Fibroblast of peridontal ligament (primary cell): Measurements from ENCODE around the gene HECTD4.
"Not testable (repeated sequence)": the region's sequence is repeated elsewhere in the genome, so short reads cannot be mapped to it uniquely, and the experiment has no call there.

Source experiments
- DNase-seq: peaks from one replicate; pipeline ENCODE4 v3.0.0-alpha.2; 2010; ENCODE audit errors: extremely low read depth

HECTD4 gene

GRCh38 chr12:112270673-112271072, 111.6 kb downstream of the HECTD4 start:
- peak; percentile 7 for DNase-seq

GRCh38 chr12:112266473-112266872, 115.8 kb downstream of the HECTD4 start:
- DNase-seq: no peak

GRCh38 chr12:112261559-112261958, 120.7 kb downstream of the HECTD4 start:
- DNase-seq: no peak

GRCh38 chr12:112258926-112259325, 123.3 kb downstream of the HECTD4 start:
- DNase-seq: no peak

GRCh38 chr12:112256780-112257179, 125.5 kb downstream of the HECTD4 start:
- DNase-seq: no peak

- peak; percentile 54 for DNase-seq
Observed at GRCh38 chr12:112252184-112252583, 130.0 kb downstream of the HECTD4 start.

GRCh38 chr12:112244902-112245301, 137.3 kb downstream of the HECTD4 start:
- not testable (repeated sequence) for DNase-seq

- DNase-seq: no peak
Observed at GRCh38 chr12:112243255-112244110, 138.7 kb downstream of the HECTD4 start.

- DNase-seq: no peak
Observed at GRCh38 chr12:112241176-112241575, 141.1 kb downstream of the HECTD4 start.

- no peak for DNase-seq
Observed at GRCh38 chr12:112239881-112240280, 142.3 kb downstream of the HECTD4 start.

- no peak for DNase-seq
Observed at GRCh38 chr12:112239020-112239419, 143.2 kb downstream of the HECTD4 start.

GRCh38 chr12:112238441-112238840, 143.8 kb downstream of the HECTD4 start:
- DNase-seq: no peak

- DNase-seq: no peak
Observed at GRCh38 chr12:112236786-112237185, 145.4 kb downstream of the HECTD4 start.

GRCh38 chr12:112236386-112236785, 145.8 kb downstream of the HECTD4 start:
- DNase-seq: no peak

GRCh38 chr12:112234303-112234702, 147.9 kb downstream of the HECTD4 start:
- DNase-seq: no peak

GRCh38 chr12:112233242-112233641, 149.0 kb downstream of the HECTD4 start:
- DNase-seq: no peak

GRCh38 chr12:112230136-112230535, 152.1 kb downstream of the HECTD4 start:
- no peak for DNase-seq

- DNase-seq: no peak
Observed at GRCh38 chr12:112226768-112227167, 155.5 kb downstream of the HECTD4 start.

GRCh38 chr12:112220628-112221027, 161.6 kb downstream of the HECTD4 start:
- DNase-seq: not testable (repeated sequence)

- no peak for DNase-seq
Observed at GRCh38 chr12:112219195-112219594, 163.0 kb downstream of the HECTD4 start.

GRCh38 chr12:112218150-112218549, 164.1 kb downstream of the HECTD4 start:
- no peak for DNase-seq

- no peak for DNase-seq
Observed at GRCh38 chr12:112217647-112218046, 164.6 kb downstream of the HECTD4 start.

- no peak for DNase-seq
Observed at GRCh38 chr12:112216223-112216622, 166.0 kb downstream of the HECTD4 start.

GRCh38 chr12:112214064-112214463, 168.2 kb downstream of the HECTD4 start:
- DNase-seq: no peak
